ENCODE measurements around the gene ZNF337.
"Not testable (repeated sequence)": the region's sequence is repeated elsewhere in the genome, so short reads cannot be mapped to it uniquely, and the experiment has no call there.

The ZNF337 gene

DNA sequence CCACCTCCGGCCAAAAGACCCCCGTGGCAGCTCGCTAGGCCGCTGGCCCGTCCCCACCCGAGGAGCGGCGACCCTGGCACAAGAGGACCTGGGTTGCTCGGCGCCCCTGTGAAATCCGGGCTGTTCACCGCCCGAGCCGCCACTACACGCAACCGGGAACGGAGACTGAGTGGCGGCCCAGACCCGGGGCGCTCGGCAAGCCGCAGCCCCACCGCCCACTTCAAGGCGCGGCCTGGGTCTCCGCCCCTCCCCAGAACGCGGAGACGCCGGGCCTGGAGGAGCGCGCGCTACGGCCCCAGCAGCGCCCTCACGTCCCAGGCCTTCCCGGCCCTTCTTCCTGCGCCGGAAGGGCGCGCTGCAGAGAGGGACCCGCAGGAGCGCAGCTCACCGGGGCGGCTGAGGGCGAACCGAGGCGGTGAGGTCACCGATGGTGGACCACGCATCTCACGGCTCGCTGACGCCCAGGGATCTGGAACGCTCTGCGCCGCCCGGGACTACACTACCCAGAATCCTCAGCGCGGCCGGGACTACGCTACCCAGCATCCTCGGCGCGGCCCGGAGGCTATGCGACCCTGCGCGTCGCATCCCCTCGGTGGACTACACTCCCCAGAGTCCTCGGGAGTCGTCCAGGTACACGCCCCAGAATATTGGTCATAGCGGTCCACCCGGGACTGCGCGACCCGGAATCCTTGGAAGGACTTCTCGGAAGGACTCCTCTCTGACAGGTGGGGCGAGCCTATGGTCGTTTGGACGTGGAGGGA, at the start of gene ZNF337:
Gene ZNF337, minus strand, starts transcription at position 483 of the 761 bp plus-strand sequence. CDS start 10,436 bp downstream, outside the sequence.
- peak; percentile 97 for DNase-seq

DNA sequence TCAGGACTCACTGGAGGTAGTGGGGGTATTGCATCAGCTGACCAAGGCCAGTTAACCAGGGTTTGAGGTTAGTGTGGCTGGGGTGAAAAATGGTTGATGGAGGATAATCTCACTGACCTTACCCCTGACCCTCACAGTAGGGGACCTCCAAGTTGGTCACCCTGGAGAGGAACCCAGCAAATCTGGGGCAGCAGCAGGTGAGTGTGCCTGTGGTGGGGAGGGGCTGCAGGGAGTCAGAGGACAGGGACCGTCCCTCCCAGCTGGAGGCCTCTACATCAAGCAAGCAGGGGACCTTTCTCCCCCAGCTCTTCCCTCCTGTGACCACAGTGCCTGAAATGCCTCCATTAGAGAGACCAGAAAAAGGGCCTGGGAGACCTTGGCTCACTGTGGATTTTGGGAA, 49.1 kb upstream of the ZNF337 start:
- no peak for DNase-seq

DNA sequence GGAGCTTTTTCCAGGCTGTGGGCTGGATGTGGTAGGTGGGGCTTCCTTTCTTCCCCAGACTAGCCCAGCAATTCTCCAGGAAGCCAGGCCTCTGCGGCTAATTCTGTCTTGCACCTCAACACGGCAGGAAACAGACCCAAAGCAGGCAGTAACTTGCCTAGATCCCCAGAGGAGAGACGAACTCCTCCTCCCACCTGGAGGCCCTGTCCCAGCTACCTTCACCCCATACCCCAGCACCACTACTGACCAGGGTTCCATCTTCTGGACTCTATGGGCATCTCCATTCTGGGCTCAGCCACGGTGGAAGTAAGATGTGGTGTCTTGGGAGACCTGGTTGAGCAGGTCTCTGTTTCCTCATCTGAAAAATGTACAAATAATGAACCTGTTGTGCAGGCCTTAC, 48.4 kb upstream of the ZNF337 start:
- DNase-seq: no peak

DNA sequence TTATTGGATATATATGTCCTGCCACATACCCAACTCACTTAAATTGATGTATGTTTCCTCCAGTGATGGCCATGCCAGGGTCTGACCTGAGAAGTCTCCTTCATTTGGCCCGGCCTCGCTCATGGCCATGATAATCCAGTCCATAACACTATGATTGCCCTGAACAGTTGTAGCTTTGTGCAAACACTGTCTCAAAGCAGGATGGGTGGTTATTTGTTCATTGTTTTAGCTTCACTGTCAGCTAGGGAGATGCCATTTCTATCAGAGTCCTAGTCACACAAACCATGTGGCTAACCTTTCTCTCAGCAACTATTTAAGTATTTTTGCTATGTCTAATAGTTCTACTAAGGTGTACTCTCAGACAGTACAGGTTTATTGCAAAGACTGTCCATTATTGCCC, 47.6 kb upstream of the ZNF337 start:
- DNase-seq: no peak

DNA sequence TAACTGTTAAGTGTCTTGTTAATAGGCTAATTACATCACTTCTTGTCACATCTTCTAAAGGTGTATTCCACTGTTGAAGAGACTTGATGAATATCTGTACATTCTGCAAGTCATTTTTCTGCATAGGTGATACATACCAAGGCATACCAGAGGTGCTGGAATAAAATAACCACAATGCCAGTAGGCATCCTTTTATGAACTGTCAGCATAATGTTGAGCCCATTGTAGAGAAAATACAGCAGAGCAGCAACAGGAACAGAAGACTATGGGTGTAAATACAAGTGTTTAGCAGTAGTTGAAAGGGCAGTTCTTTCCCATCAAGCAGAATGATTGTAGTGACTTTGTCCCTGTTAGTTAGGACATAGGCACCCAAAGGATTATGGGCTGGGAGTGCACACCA, 44.4 kb upstream of the ZNF337 start:
- no peak for DNase-seq

DNA sequence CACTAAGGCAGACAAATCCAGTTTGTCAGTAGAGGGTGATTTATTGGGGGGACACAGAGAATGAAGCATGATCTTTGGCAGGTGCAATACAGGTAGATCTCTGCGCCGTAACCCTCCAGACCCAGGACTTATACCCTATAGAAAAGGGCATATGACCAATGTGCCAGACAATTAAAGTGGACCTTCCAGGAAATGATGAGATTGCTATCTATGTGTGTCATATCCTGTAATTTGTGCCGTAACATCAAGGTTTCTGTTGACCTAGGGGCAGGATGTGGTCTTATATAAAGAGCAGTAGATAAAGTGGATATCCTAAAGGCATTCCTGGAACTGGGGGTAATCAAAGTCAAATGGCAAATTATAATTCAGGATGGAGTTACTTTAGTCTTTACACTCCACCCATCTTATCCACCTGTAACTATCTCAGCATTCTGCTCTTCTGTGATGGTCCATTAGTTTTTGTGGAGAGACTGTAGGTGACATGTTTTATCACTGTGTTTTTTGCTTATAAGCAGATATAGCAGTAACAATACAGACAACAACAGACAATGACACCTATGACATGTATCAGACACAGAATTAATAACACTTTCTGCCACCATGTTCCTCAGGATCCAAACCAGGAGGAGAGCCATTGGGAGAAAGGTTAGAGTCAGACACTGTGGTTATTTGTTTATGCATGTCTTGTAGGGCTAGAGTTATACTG, 43.1 kb upstream of the ZNF337 start:
- peak; percentile 30 for DNase-seq

DNA sequence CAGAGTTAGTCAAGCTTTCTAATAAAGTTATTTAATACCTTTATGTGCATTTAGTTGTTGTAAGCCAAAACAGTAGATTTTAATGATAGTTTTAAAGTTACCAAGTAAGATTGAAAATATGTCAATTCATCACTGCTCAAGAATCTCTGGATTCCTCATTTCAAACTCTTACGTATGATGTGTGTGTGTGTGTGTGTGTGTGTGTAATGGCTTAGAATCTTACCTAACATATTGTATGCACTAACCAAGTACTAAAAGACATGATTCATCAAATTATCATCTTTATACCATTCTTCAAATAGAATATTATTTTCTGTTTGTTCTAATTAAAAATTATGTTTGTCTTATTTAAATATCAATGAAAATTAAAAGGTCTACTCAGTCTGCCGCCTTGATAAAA, 41.5 kb upstream of the ZNF337 start:
- no peak for DNase-seq

DNA sequence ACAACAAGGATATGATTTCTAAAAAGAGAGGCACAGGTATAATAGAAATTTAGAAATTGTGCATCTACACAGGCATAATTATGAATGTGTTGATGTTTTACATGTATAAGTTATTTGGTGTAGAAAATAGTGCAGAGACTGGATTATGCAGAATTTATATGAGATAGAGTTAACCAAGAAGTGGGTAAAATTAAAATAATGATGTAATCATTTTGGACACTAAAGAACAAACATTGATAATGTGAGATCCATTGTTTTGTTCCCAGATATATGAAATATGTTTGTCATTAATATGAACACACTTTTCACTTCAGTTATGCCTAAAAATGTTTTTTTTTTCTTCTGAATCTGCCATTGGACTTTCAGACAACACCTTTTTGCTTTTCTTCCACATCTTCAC, 37.2 kb upstream of the ZNF337 start:
- DNase-seq: no peak

DNA sequence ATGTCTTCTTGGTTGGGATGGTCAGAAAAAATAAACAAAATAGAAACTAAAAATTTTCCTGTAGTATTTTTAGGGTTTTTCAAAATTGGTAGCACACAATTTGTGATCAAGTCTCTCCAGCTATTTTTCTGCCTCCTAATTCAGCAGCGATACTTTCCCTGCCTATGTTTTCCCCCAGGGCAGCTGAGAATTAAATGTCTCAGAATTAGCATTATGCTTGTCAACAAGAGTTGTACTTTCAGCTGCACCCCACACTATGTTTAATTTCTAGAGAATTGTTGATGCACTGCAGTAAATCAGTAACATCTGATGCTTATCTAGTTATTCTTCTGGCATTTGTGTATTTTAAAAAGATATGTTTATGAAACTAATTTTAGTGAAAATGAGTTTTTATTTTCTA, 34.2 kb upstream of the ZNF337 start:
- DNase-seq: no peak

DNA sequence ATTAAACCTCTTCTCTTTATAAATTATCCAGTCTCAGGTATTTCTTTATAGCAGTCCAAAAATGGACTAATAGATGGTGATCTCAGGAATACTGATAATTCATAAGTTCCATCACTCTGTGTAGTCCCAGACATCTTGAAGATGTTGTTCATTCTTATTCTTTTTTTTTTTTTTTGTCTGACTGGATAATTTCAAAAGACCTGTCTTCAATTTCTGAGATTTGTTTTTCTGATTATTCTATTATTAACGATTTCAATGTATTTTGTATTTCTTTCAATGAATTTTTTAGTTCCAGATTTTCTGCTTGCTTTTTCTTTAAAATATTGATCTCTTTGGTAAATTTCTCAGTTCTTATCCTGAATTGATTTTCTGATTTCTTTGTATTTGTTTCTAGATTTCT, 29.7 kb upstream of the ZNF337 start:
- DNase-seq: no peak

DNA sequence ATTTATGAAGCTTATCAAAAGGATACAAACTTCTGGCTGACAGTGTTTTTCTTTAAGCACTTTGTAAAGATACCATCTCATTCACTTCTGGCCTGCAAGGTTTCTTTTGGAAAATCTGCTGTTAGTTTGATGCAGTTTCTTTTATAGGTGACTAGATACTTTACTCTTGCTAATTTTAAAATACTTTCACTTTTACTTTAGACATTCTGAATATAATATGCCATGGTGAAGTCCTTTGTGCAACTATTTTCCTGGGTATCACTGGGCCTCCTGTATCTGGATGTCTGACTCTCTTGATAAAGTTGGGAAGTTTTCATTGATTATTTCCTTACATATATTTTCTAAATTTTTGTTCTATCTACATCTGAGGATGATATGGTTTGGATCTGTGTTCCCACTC, 29.0 kb upstream of the ZNF337 start:
- peak; percentile 56 for DNase-seq

DNA sequence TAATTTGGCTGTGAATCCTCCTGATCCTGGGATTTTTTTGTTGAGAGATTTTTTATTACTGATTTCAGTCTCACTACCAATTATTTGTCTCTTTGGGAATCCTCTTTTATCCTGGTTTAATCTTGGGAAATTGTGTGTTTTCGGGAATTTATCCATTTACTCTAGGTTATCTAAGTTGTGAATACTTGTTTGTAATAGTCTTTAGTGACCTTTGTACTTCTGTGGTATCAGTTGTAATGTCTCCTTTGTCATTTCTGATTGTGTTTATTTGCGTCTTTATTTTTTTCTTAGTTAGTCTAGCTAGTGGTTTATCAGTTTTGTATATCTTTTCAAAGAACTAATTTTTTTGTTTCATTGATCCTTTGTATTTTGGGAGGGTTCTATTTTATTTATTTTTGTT, 27.3 kb upstream of the ZNF337 start:
- DNase-seq: no peak

DNA sequence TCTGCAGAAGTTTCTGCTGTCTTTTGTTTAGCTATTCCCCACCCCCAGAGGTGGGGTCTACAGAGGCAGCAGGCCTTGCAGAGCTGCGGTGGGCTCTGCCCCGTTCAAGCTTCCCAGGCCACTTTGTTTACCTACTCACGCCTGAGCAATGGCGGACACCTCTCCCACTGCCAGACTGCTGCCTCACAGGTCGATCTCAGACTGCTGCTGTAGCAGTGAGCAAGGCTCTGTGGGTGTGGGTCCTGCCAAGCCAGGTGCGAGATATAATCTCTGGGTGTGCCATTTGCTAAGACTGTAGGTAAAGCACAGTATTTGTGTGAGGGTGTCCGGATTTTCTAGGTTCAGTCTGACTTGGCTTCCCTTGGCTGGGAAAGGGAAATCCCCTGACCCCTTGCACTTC, 23.6 kb upstream of the ZNF337 start:
- no peak for DNase-seq

DNA sequence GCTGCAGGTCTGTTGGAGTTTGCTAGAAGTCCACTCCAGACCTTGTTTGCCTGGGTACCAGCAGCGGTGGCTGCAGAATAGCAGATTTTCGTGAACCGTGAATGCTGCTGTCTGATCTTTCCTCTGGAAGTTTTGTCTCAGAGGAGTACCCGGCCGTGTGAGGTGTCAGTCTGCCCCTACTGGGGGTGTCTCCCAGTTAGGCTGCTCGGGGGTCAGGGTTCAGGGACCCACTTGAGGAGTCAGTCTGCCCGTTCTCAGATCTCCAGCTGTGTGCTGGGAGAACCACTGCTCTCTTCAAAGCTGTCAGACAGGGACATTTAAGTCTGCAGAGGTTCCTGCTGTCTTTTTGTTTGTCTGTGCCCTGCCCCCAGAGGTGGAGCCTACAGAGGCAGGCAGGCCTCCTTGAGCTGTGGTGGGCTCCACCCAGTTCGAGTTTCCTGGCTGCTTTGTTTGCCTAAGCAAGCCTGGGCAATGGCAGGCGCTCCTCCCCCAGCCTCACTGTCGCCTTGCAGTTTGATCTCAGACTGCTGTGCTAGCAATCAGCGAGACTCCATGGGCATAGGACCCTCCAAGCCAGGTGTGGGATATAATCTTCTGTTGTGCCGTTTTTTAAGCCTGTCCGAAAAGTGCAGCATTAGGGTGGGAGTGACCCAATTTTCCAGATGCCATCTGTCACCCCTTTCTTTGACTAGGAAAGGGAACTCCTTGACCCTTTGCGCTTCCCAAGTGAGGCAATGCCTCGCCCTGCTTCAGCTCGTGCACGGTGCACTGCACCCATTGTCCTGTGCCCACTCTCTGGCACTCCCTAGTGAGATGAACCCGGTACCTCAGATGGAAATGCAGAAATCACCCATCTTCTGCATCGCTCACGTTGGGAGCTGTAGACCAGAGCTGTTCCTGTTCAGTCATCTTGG, 22.5 kb upstream of the ZNF337 start:
- peak; percentile 3 for DNase-seq

DNA sequence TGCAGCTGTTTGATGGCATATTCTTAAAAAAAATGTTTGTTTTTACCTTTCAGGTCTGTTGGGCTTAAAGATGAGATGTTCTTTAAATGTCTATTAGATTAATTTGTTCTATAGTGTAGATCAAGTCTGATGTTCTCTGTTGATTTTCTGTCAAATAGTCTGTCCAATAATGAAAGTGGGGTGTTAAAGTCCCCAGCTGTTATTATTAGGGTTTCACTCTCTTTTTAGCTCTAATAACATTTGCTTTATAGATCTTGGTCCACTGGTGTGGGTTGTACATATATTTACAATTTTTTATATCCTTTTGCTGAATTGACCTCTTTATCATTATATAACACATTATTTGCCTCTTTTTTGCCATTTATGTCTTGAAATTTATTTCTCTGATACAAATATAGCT, 11.0 kb upstream of the ZNF337 start:
- no peak for DNase-seq

DNA sequence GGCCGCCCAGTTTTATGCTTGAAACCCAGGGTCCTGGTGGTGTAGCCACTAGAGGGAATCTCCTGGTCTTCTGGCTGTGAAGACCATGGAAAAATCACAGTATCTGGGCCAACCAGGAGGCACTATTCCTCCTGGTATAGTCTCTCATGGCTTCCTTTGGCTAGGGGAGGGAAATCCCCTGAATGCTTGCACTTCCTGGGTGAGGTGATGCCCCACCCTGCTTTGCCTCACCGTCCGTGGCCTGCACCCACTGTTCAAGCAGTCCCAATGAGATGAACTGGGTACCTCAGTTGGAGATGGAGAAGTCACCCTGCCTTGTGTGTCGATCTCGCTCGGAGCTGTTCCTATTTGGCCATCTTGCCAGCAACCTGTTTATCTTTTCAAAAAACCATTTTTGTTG, 10.1 kb upstream of the ZNF337 start:
- DNase-seq: no peak

DNA sequence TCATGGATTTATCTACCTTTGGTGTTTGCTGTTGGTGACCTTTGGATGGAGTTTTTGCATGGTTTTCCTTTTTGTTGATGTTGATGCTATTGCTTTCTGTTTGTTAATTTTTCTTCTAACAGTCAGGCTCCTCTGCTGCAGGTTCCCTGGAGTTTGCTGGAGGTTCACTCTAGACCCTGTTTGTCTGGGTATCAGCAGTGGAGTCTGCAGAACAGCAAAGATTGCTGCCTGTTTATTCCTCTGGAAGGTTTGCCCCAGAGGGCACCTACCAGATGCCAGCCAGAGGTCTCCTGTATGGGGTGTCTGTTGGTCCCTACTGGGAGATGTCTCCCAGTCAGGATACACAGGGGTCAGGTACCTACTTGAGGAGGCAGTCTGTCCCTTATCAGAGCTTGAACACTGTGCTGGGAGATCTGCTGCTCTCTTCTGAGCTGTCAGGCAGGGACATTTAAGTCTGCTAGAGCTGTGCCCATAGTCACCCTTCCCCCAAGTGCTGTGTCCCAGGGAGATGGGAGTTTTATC, 9.2 kb upstream of the ZNF337 start:
- no peak for DNase-seq

DNA sequence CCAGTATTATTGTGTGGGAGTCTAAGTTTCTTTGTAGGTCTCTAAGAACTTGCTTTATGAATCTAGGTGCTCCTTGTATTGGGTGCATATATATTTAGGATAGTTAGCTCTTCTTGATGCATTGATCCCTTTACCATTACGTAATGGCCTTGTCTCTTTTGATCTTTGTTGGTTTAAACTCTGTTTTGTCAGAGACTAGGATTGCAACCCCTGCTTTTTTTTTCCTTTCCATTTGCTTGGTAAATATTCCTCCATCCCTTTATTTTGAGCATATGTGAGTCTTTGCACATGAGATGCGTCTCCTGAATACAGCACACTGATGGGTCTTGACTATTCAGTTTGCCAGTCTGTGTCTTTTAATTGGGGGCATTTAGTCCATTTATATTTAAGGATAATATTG, 7.7 kb upstream of the ZNF337 start:
- not testable (repeated sequence) for DNase-seq

DNA sequence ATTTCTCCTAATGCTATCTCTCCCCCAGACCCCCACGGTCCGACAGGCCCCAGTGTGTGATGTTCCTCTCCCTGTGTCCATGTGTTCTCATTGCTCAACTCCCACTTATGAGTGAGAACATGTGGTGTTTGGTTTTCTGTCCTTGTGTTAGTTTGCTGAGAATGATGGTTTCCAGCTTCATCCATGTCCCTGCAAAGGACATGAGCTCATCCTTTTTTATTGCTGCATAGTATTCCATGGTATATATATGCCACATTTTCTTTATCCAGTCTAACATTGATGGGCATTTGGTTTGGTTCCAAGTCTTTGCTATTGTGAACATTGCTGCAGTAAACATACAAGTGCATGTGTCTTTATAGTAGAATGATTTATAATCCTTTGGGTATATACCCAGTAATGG, 4.2 kb upstream of the ZNF337 start:
- DNase-seq: not testable (repeated sequence)

DNA sequence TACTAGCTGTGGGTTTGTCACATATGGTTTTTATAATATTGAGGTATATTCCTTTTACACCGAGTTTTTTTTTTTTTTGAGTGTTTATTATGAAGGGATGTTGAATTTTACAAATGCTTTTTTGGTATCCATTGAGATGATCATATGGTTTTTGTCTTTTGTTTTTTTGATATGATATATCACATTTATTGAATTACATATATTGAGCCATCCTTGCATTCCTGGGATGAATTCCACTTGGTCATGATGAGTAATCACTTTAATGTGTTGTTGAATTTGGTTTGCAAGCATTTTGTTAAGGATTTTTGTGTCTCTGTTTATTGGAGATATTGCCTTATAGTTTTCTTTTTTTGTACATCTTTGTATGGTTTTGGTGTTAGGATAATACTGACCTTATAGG, 3.3 kb upstream of the ZNF337 start:
- peak; percentile 41 for DNase-seq

DNA sequence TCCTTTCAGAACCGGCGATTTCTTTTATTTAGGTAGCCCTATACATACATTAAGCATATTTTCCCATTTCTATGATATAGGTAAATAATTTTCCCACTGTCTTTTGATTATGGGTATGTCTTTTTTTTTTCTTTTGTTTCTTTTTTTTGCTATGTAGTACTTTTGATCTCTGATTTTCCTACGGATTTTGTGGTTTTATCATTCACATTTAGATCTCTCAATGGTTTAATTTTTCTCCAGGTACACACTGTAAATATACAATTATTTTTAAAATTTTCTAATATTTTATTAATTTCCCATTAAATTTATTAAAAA, 436 bp upstream of the ZNF337 start:
- no peak for DNase-seq

DNA sequence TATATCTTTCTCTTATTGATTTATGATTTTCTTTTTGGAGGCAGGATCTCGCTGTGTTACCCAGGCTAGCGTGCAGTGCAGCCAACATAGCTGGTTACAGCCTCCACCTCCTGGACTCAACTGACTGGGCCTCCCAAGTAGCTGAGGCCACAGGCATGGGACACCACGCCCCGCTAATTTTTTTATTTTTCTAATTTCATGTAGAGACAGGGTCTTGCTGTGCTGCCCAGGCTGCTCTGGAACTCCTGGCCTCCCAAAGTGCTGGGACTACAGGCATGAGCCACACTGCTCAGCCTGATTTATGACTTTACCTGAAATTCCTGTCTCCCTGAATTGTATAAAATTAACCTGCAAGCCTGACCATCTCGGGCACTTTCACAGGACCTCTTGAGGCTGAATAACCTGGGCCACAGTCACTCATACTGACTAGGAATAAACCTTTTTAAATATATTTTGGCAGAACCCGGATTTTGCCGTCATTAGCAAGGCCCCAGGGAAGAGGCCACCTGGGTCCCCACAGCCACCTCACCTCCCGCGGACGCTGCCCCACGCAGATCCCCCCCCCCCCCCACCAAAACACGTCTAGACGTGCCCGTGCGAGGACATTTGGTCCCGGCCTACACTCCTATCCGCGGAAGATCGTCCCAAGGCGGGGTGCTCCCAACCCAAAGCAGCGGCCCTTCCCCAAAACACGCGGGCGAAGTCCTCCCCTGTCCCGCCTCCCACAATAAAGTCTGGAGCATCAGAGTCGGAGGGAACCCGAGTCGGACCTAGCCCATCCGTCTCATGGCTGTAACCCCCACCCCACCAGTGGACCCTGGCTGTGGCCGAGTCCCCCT, 902 bp downstream of the ZNF337 start:
- DNase-seq: peak; percentile 43

DNA sequence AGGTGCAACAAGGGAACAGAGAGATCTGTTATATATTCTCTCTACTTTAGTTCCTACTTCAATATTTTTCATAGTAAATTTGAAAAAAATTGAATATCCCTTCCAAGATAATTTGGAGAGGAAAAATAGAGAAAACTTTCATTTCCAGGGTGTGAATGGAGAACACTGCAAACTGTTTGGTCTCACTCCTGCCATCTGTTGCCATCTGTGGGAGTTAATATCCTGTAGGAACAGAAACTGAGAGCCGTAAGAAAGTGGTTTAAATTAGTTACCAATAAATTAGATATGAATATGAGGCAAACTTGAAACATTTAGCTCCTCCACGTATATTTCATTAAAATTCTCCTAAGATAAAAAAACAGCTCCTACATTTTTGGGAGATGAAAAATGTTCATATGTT, 4.2 kb downstream of the ZNF337 start:
- DNase-seq: no peak

Measured in OCI-M1 (cell line).